ENCODE results near the gene FAM83E. TPM values are rescaled to one million over a fixed set of nuclear protein-coding genes. Genes with fewer than 3 reads are reported as not detected.

Gene FAM83E
- total RNA-seq, 2 donors from 2014 or later = 7.5 to 8.5 TPM

DNA sequence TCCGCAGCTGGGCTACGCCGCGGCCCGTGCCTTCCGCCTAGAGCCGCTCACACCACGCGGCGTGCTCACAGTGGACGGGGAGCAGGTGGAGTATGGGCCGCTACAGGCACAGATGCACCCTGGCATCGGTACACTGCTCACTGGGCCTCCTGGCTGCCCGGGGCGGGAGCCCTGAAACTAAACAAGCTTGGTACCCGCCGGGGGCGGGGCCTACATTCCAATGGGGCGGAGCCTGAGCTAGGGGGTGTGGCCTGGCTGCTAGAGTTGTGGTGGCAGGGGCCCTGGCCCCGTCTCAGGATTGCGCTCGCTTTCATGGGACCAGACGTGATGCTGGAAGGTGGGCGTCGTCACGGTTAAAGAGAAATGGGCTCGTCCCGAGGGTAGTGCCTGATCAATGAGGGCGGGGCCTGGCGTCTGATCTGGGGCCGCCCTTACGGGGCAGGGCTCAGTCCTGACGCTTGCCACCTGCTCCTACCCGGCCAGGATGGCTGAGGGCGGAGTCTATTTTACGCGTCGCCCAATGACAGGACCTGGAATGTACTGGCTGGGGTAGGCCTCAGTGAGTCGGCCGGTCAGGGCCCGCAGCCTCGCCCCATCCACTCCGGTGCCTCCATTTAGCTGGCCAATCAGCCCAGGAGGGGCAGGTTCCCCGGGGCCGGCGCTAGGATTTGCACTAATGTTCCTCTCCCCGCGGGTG is 14.9 kb upstream of the FAM83E start:
- no peak for DNase-seq
- Mint-ChIP-seq H3K4me1 (ENCODE audit: low read depth) (peaks cover 54% of the 10 kb centered on the region), H3K9me3 (no peaks in the 10 kb centered on the region), H3K27me3 (ENCODE audit: low read depth) (no peaks in the 10 kb centered on the region), H3K4me3 (no peak overlapping the region), H3K36me3 (ENCODE audit: insufficient read depth in 2 of 2) (peaks cover 3 to 5% of the 10 kb centered on the region in 2 donors), H3K27ac (no peak overlapping the region)
- ATAC-seq (replicated peaks in 1 of 2) = no peak

DNA sequence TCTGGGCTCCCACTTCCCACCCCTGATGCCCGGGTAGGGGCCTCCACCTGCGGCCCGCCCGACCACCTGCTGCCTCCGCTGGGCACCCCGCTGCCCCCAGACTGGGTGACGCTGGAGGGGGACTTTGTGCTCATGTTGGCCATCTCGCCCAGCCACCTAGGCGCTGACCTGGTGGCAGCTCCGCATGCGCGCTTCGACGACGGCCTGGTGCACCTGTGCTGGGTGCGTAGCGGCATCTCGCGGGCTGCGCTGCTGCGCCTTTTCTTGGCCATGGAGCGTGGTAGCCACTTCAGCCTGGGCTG is 14.4 kb upstream of the FAM83E start:
- DNase-seq (no peak), ATAC-seq (replicated peaks in 1 of 2) (no peak)
- H3K27ac Mint-ChIP-seq = no peak overlapping the region
- H3K9me3 Mint-ChIP-seq = no peaks in the 10 kb centered on the region
- no peak overlapping the region for H3K4me3 Mint-ChIP-seq
- H3K4me1 Mint-ChIP-seq (ENCODE audit: low read depth) = peaks cover 54% of the 10 kb centered on the region
- H3K36me3 Mint-ChIP-seq (ENCODE audit: insufficient read depth in 2 of 2) = peaks cover 3 to 5% of the 10 kb centered on the region in 2 donors
- no peaks in the 10 kb centered on the region for H3K27me3 Mint-ChIP-seq (ENCODE audit: low read depth)

DNA sequence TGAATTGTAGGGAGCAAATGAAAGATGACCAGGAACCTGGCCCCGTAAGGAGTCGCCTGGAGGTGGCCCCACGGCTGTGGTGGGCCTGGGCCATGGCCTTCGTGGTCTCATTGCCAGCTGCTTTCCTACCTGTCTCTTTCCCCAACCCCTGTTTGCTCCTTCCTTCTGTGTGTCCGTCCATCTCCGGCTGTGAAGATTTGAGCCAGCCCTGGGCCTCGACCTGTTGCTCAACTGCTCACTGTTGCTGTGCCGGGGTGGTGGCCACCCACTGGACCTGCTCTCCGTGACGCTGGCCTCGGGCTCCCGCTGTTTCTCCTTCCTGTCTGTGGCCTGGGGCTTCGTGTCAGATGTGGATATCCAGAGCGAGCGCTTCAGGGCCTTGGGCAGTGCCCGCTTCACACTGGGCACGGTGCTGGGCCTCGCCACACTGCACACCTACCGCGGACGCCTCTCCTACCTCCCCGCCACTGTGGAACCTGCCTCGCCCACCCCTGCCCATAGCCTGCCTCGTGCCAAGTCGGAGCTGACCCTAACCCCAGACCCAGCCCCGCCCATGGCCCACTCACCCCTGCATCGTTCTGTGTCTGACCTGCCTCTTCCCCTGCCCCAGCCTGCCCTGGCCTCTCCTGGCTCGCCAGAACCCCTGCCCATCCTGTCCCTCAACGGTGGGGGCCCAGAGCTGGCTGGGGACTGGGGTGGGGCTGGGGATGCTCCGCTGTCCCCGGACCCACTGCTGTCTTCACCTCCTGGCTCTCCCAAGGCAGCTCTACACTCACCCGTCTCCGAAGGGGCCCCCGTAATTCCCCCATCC is 13.8 kb upstream of the FAM83E start:
- no peaks in the 10 kb centered on the region for H3K9me3 Mint-ChIP-seq
- ATAC-seq (replicated peaks in 1 of 2) (no peak), DNase-seq (no peak)
- peaks cover 4 to 8% of the 10 kb centered on the region in 2 donors for H3K36me3 Mint-ChIP-seq (ENCODE audit: insufficient read depth in 2 of 2)
- H3K4me3 Mint-ChIP-seq = no peak overlapping the region
- H3K27me3 Mint-ChIP-seq (ENCODE audit: low read depth) = no peaks in the 10 kb centered on the region
- no peak overlapping the region for H3K27ac Mint-ChIP-seq
- peaks cover 54% of the 10 kb centered on the region for H3K4me1 Mint-ChIP-seq (ENCODE audit: low read depth)

DNA sequence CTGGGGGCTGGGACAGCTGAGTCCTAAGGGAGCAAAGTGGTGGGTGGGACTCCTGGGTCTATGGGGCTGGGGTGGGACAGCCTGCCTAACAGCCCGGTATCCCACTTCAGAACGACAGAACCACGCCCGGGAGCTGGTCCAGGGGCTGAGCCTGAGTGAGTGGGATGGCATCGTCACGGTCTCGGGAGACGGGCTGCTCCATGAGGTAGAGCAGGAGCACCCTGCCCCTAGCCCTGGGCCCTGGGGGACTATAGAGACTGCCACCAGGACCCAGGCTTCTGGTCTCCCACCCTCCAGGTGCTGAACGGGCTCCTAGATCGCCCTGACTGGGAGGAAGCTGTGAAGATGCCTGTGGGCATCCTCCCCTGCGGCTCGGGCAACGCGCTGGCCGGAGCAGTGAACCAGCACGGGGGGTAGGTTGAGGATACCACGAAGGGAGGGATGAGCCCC is 13.0 kb upstream of the FAM83E start:
- Mint-ChIP-seq H3K27ac (no peak overlapping the region), H3K27me3 (ENCODE audit: low read depth) (no peaks in the 10 kb centered on the region), H3K9me3 (no peaks in the 10 kb centered on the region), H3K36me3 (ENCODE audit: insufficient read depth in 2 of 2) (peaks cover 4 to 11% of the 10 kb centered on the region in 2 donors), H3K4me3 (no peak overlapping the region), H3K4me1 (ENCODE audit: low read depth) (peaks cover 53% of the 10 kb centered on the region)
- ATAC-seq (replicated peaks in 1 of 2) (no peak), DNase-seq (no peak)

DNA sequence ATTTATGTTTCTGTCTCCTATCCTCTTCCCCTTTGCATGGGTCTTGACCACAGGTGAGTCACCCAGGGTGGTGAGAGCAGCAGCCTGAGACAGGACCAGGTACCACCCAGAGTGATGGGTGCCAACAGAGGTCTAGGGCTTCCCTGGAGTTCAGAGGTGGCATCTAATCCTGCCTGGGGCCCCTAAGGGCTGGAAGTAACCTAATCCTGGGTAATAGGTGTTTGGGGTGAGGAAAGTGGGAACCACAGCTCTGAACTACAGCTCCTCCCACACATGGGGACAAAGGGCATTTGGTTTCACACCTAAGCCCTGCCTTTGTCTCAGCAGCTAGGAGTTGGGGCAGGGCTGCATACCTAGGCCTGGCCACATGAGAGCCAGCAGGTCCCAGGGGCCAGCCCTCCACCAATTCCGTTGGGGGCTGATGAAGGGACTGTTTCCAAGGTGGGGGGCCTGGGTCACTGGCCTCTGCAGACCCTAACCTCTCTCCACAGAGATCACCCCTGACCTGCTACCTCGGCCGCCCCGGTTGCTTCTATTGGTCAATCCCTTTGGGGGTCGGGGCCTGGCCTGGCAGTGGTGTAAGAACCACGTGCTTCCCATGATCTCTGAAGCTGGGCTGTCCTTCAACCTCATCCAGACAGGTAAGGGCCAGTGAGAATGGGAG is 12.5 kb upstream of the FAM83E start:
- peak; percentile 50 to 63 for DNase-seq
- Mint-ChIP-seq H3K9me3 (no peaks in the 10 kb centered on the region), H3K27me3 (ENCODE audit: low read depth) (no peaks in the 10 kb centered on the region), H3K4me3 (peak overlapping the region in 1 of 2 donors; percentile 27), H3K4me1 (ENCODE audit: low read depth) (peaks cover 52% of the 10 kb centered on the region), H3K36me3 (ENCODE audit: insufficient read depth in 2 of 2) (peaks cover 6 to 13% of the 10 kb centered on the region in 2 donors), H3K27ac (peak overlapping the region; percentile 31)
- peak; percentile 37 to 44 for ATAC-seq (replicated peaks in 1 of 2)

DNA sequence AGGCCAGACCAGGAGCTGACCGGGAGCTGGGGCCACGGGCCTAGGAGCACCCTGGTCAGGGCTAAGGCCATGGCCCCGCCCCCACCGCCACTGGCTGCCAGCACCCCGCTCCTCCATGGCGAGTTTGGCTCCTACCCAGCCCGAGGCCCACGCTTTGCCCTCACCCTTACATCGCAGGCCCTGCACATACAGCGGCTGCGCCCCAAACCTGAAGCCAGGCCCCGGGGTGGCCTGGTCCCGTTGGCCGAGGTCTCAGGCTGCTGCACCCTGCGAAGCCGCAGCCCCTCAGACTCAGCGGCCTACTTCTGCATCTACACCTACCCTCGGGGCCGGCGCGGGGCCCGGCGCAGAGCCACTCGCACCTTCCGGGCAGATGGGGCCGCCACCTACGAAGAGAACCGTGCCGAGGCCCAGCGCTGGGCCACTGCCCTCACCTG is 11.0 kb upstream of the FAM83E start:
- peak overlapping the region in 1 of 2 donors; percentile 95 for H3K4me3 Mint-ChIP-seq
- no peak for ATAC-seq (replicated peaks in 1 of 2)
- DNase-seq = no peak
- peaks cover 62% of the 10 kb centered on the region for H3K4me1 Mint-ChIP-seq (ENCODE audit: low read depth)
- no peak overlapping the region for H3K27ac Mint-ChIP-seq
- H3K9me3 Mint-ChIP-seq = no peaks in the 10 kb centered on the region
- no peaks in the 10 kb centered on the region for H3K27me3 Mint-ChIP-seq (ENCODE audit: low read depth)
- H3K36me3 Mint-ChIP-seq (ENCODE audit: insufficient read depth in 2 of 2) = peaks cover 7 to 20% of the 10 kb centered on the region in 2 donors

DNA sequence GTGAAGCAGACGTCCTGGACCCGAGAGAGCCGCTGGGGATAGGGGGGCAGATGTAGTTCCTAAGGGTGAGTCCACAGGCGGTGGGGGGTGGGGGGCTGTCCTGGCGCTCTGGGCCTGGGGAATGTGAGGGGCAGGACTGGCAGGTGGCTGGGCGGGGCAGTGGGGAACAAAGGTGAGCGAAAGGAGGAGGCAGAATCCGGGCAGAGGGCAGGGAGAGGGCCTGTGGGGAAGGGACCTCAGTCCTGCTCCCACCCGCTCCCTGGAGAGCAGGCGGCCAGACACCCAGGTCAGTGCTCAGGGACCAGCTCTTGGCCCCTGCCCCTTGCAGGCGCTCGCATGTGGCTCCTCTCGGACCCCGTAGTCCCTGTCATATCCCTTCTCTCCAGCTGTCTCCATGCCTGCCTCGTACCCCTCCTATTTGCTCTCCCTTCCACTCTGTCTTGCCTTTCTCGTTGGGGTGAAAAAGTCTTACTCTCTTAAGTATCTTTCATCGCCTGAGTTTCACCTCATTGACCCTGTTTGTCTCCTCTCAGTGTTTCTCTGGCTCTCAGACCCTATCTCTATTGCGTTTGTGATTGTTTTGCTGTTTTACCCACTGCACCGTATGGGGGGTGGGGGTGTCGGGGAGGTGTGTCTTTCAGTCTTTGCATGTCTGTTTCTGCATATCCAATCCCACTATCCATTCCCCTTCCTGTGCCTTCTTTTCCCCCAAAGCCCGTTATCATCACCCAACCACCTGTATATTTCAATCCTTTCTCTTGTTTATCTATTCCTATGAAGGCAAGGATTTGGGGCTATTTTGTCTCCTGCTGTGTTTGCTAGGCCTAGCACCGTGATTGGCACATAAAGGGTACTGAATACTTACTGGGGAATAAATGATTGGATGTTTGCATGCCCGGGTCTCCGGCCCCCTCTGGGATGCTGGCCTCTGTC is 10.2 kb upstream of the FAM83E start:
- DNase-seq (no peak), ATAC-seq (replicated peaks in 1 of 2) (no peak)
- peaks cover 6 to 17% of the 10 kb centered on the region in 2 donors for H3K36me3 Mint-ChIP-seq (ENCODE audit: insufficient read depth in 2 of 2)
- no peaks in the 10 kb centered on the region for H3K9me3 Mint-ChIP-seq
- H3K4me3 Mint-ChIP-seq = peak overlapping the region; percentile 85 to 95
- H3K4me1 Mint-ChIP-seq (ENCODE audit: low read depth) = peaks cover 58% of the 10 kb centered on the region
- H3K27ac Mint-ChIP-seq = peak overlapping the region; percentile 43
- H3K27me3 Mint-ChIP-seq (ENCODE audit: low read depth) = no peaks in the 10 kb centered on the region

DNA sequence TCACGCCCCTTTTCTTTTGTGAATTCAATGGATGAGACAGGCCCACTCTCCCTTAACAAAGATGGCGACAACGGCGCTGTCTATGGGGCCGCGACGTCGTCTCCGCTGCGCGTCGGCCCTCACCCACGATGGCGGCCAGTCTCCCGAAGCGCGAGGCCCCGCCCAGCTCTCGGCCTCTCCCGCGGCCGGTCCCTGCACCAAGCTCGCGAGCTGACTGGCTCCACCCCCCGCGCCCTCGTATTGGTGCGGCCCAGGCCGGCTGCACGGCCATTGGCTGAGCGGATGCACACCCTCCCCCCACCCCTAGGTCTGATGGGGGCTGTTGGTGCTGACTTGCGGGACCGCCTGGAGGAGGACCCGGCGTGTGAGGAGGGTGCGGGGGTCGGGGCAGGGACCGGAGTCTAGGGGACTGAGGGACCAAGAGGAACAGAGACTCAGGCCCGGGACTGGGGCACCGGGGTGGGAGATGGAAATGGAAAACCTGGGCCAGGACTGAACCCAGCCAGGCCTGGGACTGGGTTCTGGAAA is 9.3 kb upstream of the FAM83E start:
- peak; percentile 99 for DNase-seq
- no peaks in the 10 kb centered on the region for H3K9me3 Mint-ChIP-seq
- H3K27me3 Mint-ChIP-seq (ENCODE audit: low read depth) = no peaks in the 10 kb centered on the region
- peak overlapping the region; percentile 85 to 95 for H3K4me3 Mint-ChIP-seq
- H3K4me1 Mint-ChIP-seq (ENCODE audit: low read depth) = peaks cover 65% of the 10 kb centered on the region
- peak; percentile 77 to 79 for ATAC-seq (replicated peaks in 1 of 2)
- peaks cover 8 to 20% of the 10 kb centered on the region in 2 donors for H3K36me3 Mint-ChIP-seq (ENCODE audit: insufficient read depth in 2 of 2)
- H3K27ac Mint-ChIP-seq = peak overlapping the region; percentile 89

DNA sequence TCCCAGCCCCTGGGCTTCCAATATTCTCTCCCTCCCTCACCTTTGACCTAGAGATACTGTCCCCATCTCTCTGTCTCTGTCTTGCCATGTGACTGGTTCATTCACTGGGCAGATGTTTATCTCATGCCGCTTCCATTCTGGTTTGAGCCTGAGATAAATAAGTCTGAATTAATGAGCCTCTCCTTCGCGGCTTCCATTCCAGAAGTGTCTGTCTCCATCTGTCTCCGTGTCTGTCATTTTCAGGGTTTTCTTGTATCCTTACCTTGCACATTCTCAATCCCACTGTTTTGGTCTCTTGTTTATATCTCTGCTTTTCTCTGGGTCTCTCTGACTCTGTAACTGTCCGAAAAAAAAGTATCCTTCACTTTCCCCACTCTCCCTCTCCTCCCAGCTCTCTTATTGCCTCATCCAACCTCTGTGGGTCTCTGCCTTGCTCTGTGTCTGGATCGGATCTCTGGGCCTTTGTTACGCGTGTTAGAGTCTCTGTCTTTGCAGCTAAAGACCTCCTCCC is 8.7 kb upstream of the FAM83E start:
- H3K36me3 Mint-ChIP-seq (ENCODE audit: insufficient read depth in 2 of 2) = peaks cover 9 to 21% of the 10 kb centered on the region in 2 donors
- H3K4me3 Mint-ChIP-seq = peak overlapping the region; percentile 85 to 95
- no peak for DNase-seq
- no peaks in the 10 kb centered on the region for H3K27me3 Mint-ChIP-seq (ENCODE audit: low read depth)
- no peaks in the 10 kb centered on the region for H3K9me3 Mint-ChIP-seq
- no peak for ATAC-seq (replicated peaks in 1 of 2)
- H3K27ac Mint-ChIP-seq = peak overlapping the region; percentile 89
- H3K4me1 Mint-ChIP-seq (ENCODE audit: low read depth) = peaks cover 66% of the 10 kb centered on the region

DNA sequence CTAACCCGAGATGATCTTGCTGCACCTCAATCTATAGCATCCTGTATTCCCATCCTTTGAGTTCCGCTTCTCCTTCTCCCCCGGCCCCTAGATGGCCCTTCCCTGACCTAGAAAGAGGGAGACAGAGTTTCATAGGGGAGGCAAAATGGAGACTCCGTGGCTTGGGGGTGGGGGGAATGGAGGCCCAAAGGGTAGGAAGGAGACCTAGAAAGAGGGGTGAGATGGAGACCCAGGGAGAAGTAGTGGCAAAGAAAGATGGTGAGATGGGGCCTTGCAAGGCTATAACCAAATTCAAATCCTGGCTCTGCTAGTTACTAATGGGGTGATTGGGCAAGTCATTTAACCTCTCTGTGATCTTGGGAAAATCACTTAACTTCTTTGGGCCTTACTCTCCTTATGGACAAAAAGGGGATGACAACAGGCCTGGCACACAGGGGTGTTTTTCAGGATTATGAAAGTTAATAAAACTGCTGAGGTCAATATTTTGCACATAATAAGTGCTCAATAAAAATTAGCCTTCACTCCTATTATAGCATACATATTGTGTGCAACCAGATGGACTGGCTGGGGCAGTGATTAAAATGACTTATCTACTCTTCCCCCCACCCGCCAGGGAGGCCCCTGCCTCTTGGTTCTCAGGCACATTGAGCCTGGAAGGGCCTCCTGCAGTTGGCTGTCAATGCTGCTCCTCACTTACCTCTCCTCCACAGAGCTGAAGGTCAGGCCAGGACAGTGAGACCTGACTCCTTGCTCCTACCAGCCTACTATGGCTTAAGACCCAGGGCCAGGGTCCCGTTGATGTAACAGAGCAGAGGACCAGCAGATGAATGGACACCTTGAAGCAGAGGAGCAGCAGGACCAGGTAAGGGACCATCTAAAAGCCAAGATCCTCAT is 5.1 kb upstream of the FAM83E start:
- Mint-ChIP-seq H3K4me1 (ENCODE audit: low read depth) (peaks cover 75% of the 10 kb centered on the region), H3K9me3 (no peaks in the 10 kb centered on the region), H3K36me3 (ENCODE audit: insufficient read depth in 2 of 2) (peaks cover 18 to 43% of the 10 kb centered on the region in 2 donors), H3K27me3 (ENCODE audit: low read depth) (no peaks in the 10 kb centered on the region), H3K4me3 (peak overlapping the region; percentile 100), H3K27ac (peak overlapping the region; percentile 99)
- no peak for DNase-seq
- ATAC-seq (replicated peaks in 1 of 2) = no peak

DNA sequence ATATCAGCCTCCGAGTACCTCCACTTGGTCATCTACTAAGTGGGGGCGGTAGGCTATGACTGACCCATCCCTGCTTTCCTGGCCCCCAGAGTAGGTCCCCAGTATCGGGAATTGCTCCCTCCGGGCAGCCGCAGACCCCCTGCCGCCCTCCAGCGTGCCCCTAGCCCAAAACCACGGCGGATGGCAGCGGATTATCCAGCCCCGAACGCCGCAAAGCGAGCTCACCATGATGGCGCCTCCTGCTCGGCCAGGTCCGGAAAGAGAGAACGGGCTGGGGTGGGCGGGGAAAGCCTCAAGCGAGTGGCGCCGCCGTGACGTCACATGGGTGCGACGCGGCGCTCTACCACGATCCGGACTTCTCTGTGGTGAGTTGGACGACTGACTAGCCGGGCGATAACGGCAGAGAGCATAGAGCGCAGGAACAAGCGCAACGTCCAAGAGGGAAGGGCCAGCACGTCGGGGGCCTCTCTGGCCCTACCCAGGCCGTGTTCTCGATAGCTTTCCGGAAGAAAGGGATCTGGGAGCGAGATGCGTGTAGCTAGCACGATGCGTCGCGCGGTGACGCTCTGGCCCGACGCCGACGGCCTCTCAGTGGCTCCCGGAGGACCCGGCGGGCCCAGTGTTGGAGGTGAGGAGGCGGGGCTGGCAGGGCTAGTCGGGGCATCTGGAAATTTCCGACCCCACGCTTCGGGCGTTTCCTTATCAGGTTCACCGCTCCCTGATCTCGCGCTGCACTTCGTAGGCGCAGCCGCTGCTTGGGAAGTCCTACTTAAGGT is 4.2 kb upstream of the FAM83E start, which contains the start of the genes RPL18 and SPHK2:
Gene RPL18, minus strand, starts transcription at position 263 of the 776 bp plus-strand sequence. Its CDS starts 35 bp downstream, at position 228.
Gene SPHK2, plus strand, starts transcription at position 591 of the 776 bp plus-strand sequence. CDS start 1,009 bp downstream, outside the sequence.
- H3K27ac Mint-ChIP-seq = peak within 1 kb of the TSS; percentile 99
- H3K36me3 Mint-ChIP-seq (ENCODE audit: insufficient read depth in 2 of 2) = peaks cover 18 to 43% of the 10 kb centered on the region in 2 donors
- DNase-seq = peak; percentile 97
- peaks cover 66% of the 10 kb centered on the region for H3K4me1 Mint-ChIP-seq (ENCODE audit: low read depth)
- peak; percentile 89 for ATAC-seq (replicated peaks in 1 of 2)
- no peaks in the 10 kb centered on the region for H3K27me3 Mint-ChIP-seq (ENCODE audit: low read depth)
- H3K4me3 Mint-ChIP-seq = peak within 1 kb of the TSS; percentile 100
- H3K9me3 Mint-ChIP-seq = no peaks in the 10 kb centered on the region

Data from activated T-cell treated with anti-CD3 and anti-CD28 coated beads, Interleukin-2, amount 50 U/mL, for 72 hours (primary cell).